Heart right ventricle (tissue), 16 donors: ENCODE results near the gene SPTBN4. TPM values are rescaled to one million over a fixed set of nuclear protein-coding genes. Genes with fewer than 3 reads are reported as not detected.

Experiments
- ATAC-seq, 8 donors: fragments of 200-7000 bp; cut with Tn5 transposase; one replicate each; pipeline ENCODE4 v1.9.1; 2020; ENCODE audit warnings: mild to moderate bottlenecking in 8 of 8, moderate library complexity in 8 of 8, moderate number of reproducible peaks in 1 of 8
- DNase-seq, 2 donors: peaks; one replicate each; pipeline ENCODE4 v3.0.0-alpha.2; 2020
- H3K27ac ChIP-seq, 10 donors: fragments of 200-600 bp; sonication (generic) in 2 of 10; one replicate each; pipeline versions ENCODE4 v1.5.0 to v1.8.0; 2020 to 2022; ENCODE audit warnings: mild to moderate bottlenecking in 3 of 10
- H3K27me3 ChIP-seq, 7 donors: fragments of 200-600 bp; one replicate each; pipeline ENCODE4 v1.8.0; 2021 to 2022; ENCODE audit warnings: mild to moderate bottlenecking in 2 of 7
- H3K36me3 ChIP-seq, 9 donors: fragments of 200-600 bp; sonication (generic) in 1 of 9; one replicate each; pipeline versions ENCODE4 v1.5.0 to v1.8.0; 2020 to 2022; ENCODE audit warnings: mild to moderate bottlenecking in 2 of 9
- H3K4me1 ChIP-seq, 9 donors: fragments of 200-600 bp; sonication (generic) in 1 of 9; one replicate each; pipeline versions ENCODE4 v1.5.0 to v1.8.0; 2020 to 2022; ENCODE audit warnings: mild to moderate bottlenecking in 4 of 9
- H3K4me3 ChIP-seq, 10 donors: fragments of 200-600 bp; sonication (generic) in 2 of 10; one replicate each; pipeline versions ENCODE4 v1.5.0 to v1.8.0; 2020 to 2022; ENCODE audit warnings: mild to moderate bottlenecking in 7 of 10, moderate library complexity in 2 of 10
- H3K9me3 ChIP-seq, 11 donors: fragments of 200-600 bp in 10 of 11; sonication (generic) in 2 of 11; one replicate each; pipeline versions ENCODE4 v1.5.0 to v1.8.0; 2013 to 2022; ENCODE audit warnings: mild to moderate bottlenecking in 2 of 11, control low read depth in 1 of 11, moderate library complexity in 1 of 11
- WGBS, 2 donors: extraction: QIAGEN DNeasy Blood & Tissue Kit; methylation state at CpG; one replicate each; pipeline ENCODE4 v1.1.7; 2013; ENCODE audit warnings: inconsistent platforms in 1 of 2; 5-methylcytosine and 5-hydroxymethylcytosine counted together
- intact Hi-C, 10 donors: fragments of 100-400 bp; cut with DNase I; formaldehyde crosslinking; loops; one replicate each; pipeline versions ENCODE4 v1.11.1 to v1.14.2; 2022
- polyA plus RNA-seq, 2 donors: library from polyadenylated mRNA; stranded (reverse); fragments of 200-250 nt; gene quantifications; one replicate each; pipeline ENCODE4 v1.2.3, GENCODE V29; 2013
- total RNA-seq, 10 donors: library from RNA; stranded (reverse); fragmentation: NEBNext Ultra II Directional in 3 of 10; extraction: Animal tissue kit (Norgen Biotek cat#: 25700) in 3 of 10; gene quantifications; one replicate each; pipeline versions ENCODE4 v1.2.1 to v1.2.4, GENCODE V29; 2021 to 2023
- TF ChIP-seq, protein P1 (sequence below), 9 donors: fragments of 200-600 bp; sonication (generic) in 2 of 9; IDR thresholded peaks; one replicate each; pipeline versions ENCODE4 v1.5.0 to v1.8.0; 2021 to 2022; ENCODE audit warnings: antibody characterized with exemption in 9 of 9, mild to moderate bottlenecking in 5 of 9, moderate library complexity in 1 of 9
- donor health status: Arrhythmogenic right ventricular cardiomyopathy.
- donor health status: ischemic (EF 13 %, LVEDD 7.1; RV severe dilation, severe dysfunction).
- donor health status: healthy with polysubstance abuse.
- donor health status: DM: no; HTN: yes; CAD: no.
- donor health status: DM: no; HTN: no; CAD: no.
- donor health status: ischemic (EF 25% LVEDD 6.9; RV normal size, moderate dysfunction).
- donor health status: ischemic (EF 25% LVEDD 5.7; RV mildly dilated, moderate dysfunction).
- donor health status: healthy.
- donor health status: DM: yes; HTN: yes; CAD: no.
- donor health status: Ischemic cardiomyopathy.
- donor health status: ischemic (EF 35%, LVEDD 5.7; RV mildly dilated, moderate dysfunction).
- donor health status: nonischemic (EF 11% LVEDD 7.7; RV severe dilation, severe dysfunction).
- donor health status: DM: yes; HTN: yes; CAD: no.
- donor health status: PGD.
- donor health status: ischemic (EF 29% LVEDD 5.4; RV normal size, mild dysfunction).
- donor health status: nonischemic (EF 23%, LVEDD 6.1; RV moderate dilation, normal function).

Gene SPTBN4
- total and polyA plus RNA-seq, 12 donors: 3.0 to 13.8 (median 4.9) TPM

DNA sequence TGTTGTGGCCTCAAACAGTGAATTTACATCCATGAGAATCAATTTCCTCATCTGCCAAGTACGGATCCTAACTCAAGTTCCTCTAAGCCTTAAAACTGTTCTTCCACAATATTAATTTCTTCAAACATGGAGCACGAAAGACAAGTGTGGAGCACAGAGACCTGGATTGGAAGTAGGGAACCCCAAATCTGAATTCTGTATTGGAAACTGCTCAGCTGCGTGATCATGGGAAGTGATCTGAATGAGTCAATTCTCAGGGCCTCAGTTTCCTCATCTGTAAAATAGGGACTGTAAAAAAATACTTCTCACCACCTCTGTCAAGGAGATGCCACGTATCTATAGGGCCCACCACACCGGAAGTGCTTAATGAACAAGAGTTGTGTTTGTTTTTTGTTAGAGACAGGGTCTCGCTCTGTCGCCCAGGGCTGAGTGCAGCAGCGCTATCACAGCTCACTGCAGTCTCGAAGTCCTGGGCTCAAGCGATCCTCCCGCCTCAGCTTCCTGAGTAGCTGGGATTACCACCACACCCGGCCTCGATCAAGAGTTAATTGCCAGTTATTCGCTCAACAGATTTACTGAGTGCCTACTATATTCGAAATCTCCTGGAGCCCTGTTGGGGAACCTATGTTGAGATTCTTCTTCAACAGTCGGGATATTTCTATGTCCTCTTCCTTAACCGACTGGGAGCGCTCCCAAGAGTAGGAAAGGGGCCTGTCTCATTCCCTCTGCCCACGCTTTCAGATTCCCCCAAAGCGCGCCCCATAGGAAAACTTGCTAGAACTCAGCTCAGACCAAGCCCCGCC is 24.3 kb upstream of the SPTBN4 start:
- DNase-seq (no peak), ATAC-seq (no peak)
- H3K9me3 ChIP-seq: no peaks in the 10 kb centered on the region
- intact Hi-C loops: loop anchor here in 6 of 10 donors (1.0 to 10.0 kb wide), 6 partner anchors 8 to 98 kb away; partner anchors contain the start of genes C19orf47 (in 2 of the 6), PLD3 (in 2 of the 6) and SERTAD1 (in 1 of the 6)
- H3K4me1 ChIP-seq: peaks cover 10 to 41% (median 27%) of the 10 kb centered on the region in 9 donors
- H3K36me3 ChIP-seq: peaks cover 0 to 38% (median 22%) of the 10 kb centered on the region in 9 donors
- no peaks in the 10 kb centered on the region for H3K27me3 ChIP-seq
- H3K4me3 ChIP-seq: peak overlapping the region in 9 of 10 donors; percentile 70 to 96 (median 85)
- peak overlapping the region; percentile 28 to 100 (median 97) for H3K27ac ChIP-seq
- 20 to 21% methylated on average over 22 of the region's 22 CpGs for WGBS, 2 donors
- TF ChIP-seq, protein P1, sequence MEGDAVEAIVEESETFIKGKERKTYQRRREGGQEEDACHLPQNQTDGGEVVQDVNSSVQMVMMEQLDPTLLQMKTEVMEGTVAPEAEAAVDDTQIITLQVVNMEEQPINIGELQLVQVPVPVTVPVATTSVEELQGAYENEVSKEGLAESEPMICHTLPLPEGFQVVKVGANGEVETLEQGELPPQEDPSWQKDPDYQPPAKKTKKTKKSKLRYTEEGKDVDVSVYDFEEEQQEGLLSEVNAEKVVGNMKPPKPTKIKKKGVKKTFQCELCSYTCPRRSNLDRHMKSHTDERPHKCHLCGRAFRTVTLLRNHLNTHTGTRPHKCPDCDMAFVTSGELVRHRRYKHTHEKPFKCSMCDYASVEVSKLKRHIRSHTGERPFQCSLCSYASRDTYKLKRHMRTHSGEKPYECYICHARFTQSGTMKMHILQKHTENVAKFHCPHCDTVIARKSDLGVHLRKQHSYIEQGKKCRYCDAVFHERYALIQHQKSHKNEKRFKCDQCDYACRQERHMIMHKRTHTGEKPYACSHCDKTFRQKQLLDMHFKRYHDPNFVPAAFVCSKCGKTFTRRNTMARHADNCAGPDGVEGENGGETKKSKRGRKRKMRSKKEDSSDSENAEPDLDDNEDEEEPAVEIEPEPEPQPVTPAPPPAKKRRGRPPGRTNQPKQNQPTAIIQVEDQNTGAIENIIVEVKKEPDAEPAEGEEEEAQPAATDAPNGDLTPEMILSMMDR (IDR thresholded peaks at IDR 0.05): no peak

DNA sequence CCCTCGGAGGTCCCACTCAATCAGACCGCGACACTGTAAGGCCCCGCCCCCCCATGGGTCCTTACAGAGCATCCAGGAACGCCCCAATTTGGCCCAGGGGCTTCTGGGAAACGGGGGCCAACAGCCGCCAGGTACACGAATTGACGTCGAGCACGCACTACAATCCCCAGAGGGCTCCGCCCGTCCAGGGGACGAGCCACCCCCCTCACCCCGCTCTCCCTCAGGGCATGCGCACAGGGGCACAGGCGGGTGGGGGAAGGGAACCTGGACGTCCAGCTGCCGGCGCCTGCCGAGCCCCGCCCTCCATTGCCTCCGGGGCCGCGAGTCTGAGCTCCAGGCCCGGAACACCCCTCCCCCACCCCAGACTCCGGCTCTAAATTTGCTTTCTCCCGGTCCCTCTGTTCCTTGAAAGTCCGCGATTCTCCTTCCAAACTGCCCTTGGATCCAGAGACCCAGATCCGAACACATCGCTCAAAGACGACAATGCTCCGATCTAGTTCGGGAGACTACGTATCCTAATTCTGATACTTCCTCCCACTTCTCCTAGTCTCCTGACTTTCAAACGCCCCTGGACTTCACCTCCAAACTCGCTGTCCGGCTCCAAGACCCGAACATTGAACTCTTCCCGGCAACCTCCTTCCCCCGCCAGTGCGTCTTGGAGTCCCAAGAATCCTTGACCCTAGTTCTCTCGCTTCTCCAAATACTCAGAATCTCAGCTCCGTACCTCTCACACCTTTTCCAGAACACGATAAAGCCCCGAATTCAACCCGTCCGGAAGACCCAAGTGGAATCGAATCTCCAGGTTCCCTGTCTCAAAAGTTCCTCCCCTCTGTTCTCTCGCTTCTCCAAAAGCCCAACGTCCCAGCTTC is 23.4 kb upstream of the SPTBN4 start:
- WGBS, 2 donors: 0 to 1% methylated on average over 52 of the region's 52 CpGs
- peaks cover 0 to 46% (median 30%) of the 10 kb centered on the region in 9 donors for H3K36me3 ChIP-seq
- intact Hi-C loops: loop anchor here in 6 of 10 donors (1.0 to 10.0 kb wide), 6 partner anchors 9 to 99 kb away; partner anchors contain the start of genes C19orf47 (in 2 of the 6), PLD3 (in 2 of the 6) and SERTAD1 (in 1 of the 6)
- DNase-seq (peak; percentile 98 to 100), ATAC-seq (peak; percentile 85 to 94 (median 90))
- H3K9me3 ChIP-seq: no peaks in the 10 kb centered on the region
- TF ChIP-seq, protein P1 (IDR thresholded peaks at IDR 0.05): no peak
- H3K4me1 ChIP-seq: peaks cover 10 to 41% (median 27%) of the 10 kb centered on the region in 9 donors
- peak overlapping the region; percentile 70 to 96 (median 85) for H3K4me3 ChIP-seq
- no peaks in the 10 kb centered on the region for H3K27me3 ChIP-seq
- H3K27ac ChIP-seq: peak overlapping the region; percentile 80 to 100 (median 97)

DNA sequence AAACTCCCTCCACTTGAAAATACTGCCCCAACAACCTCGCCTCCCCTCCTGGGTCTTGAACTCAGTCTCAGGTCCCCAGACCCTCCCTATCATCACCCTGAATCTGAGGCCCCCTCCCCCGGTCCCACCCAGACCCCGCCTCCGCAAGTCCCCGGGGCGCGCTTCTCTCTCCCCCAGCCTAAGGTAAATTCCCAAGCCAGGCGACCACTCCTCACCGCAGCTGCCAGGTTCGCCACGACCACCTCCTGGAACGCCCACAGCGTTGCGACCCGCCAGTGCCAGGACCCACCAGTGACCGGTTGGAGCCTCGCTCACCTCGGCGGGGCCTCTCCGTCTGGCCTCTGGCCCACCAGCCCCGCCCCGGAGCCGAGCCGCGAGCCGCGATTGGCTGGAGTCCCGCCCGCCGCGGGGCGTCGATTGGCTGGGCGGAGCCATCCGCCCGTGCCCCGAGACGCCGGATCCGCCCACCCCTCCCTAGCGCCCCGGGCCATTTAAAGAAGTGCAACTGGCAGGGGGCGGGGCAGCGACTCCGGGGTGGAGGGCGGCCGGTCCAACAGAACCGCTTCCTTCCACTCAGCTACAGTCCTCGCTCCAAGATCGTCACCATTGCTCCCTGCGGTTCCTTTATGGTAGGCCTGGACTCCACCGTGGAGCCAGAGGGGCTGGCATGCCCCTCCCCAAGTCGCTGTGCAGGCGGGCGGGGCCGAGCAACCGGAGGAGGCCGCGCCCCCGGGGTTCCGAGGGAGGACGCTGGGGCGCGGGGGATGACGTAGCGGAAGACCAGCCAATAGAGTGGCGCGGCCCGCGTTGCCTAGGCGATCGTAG is 22.6 kb upstream of the SPTBN4 start, which contains the start of gene SERTAD3:
TSS of gene SERTAD3 (minus strand) at position 336 of the 825 bp plus-strand sequence. CDS start 2,255 bp downstream, outside the sequence.
- intact Hi-C loops: loop anchor here in 7 of 10 donors (1.0 to 10.0 kb wide), 9 partner anchors 10 to 99 kb away; partner anchors contain the start of genes BLVRB (in 2 of the 7), C19orf47 (in 2 of the 7), PLD3 (in 2 of the 7) and SERTAD1 (in 2 of the 7)
- no peaks in the 10 kb centered on the region for H3K9me3 ChIP-seq
- peak within 1 kb of the TSS; percentile 80 to 100 (median 97) for H3K27ac ChIP-seq
- H3K36me3 ChIP-seq: peaks cover 0 to 55% (median 36%) of the 10 kb centered on the region in 9 donors
- H3K4me3 ChIP-seq: peak within 1 kb of the TSS; percentile 70 to 96 (median 85)
- TF ChIP-seq, protein P1 (IDR thresholded peaks at IDR 0.05): peak in 2 of 9 donors; percentile 18 to 30
- 0% methylated on average over 71 to 72 of the region's 72 CpGs for WGBS, 2 donors
- H3K4me1 ChIP-seq: peaks cover 10 to 40% (median 27%) of the 10 kb centered on the region in 9 donors
- peak; percentile 97 for DNase-seq
- H3K27me3 ChIP-seq: no peaks in the 10 kb centered on the region
- peak; percentile 82 to 90 (median 88) for ATAC-seq
